ENCODE results near the gene ZNF33B. TPM values are rescaled to one million over a fixed set of nuclear protein-coding genes. Genes with fewer than 3 reads are reported as not detected.

The ZNF33B gene
- total RNA-seq, 4 donors from 2014 or later, result 14.7 to 35.9 (median 17.8) TPM

DNA sequence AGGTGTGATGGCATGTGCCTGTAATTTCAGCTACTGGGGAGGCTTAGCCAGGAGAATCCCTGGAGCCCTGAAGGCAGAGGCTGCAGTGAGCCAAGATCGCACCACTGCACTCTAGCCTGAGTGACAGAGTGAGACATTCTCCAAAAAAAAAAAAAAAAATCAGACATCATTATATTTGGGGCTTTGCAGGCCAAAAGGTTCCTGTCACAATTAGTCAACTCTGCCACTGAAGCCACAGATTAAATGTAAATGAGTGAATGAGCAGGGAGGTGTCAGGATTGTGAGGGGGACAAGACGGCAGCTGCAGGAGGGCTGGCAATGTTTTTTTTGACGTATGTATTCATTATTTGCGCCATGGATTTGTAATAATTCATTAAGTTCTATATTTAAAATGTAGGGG lies 3.3 kb downstream of the ZNF33B start:
- no peak for TF ChIP-seq POLR2A (IDR thresholded peaks at IDR 0.05)
- TF ChIP-seq, protein P1, sequence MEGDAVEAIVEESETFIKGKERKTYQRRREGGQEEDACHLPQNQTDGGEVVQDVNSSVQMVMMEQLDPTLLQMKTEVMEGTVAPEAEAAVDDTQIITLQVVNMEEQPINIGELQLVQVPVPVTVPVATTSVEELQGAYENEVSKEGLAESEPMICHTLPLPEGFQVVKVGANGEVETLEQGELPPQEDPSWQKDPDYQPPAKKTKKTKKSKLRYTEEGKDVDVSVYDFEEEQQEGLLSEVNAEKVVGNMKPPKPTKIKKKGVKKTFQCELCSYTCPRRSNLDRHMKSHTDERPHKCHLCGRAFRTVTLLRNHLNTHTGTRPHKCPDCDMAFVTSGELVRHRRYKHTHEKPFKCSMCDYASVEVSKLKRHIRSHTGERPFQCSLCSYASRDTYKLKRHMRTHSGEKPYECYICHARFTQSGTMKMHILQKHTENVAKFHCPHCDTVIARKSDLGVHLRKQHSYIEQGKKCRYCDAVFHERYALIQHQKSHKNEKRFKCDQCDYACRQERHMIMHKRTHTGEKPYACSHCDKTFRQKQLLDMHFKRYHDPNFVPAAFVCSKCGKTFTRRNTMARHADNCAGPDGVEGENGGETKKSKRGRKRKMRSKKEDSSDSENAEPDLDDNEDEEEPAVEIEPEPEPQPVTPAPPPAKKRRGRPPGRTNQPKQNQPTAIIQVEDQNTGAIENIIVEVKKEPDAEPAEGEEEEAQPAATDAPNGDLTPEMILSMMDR (IDR thresholded peaks at IDR 0.05), result no peak

DNA sequence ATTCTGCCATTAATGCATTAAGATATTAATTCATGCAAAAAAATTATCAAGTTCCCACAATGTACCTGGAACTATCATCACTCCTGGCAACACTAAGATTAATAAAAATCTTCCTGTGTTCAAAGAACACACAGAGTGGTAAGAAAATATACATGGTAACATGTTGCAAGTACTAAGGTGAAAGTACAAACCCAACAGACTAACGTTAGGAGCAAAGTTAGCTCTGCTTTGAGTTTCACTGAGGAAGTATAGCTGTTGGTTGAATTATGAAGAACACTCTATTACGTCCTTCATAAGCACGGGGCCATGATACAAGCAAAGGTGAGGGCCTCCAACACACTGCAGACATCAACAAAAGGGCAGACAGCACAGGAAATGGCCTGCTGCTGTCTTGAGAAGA lies 5.8 kb downstream of the ZNF33B start:
- WGBS, 2 donors, result 86 to 95% methylated on average over 3 of the region's 3 CpGs
- intact Hi-C loops (cut with DNase I; ENCODE audit: low total_unique reads), result no loop called here
- no peak for DNase-seq (ENCODE audit: low spot score in 2 of 2)
- TF ChIP-seq, protein P1 (IDR thresholded peaks at IDR 0.05), result no peak
- TF ChIP-seq POLR2A (IDR thresholded peaks at IDR 0.05), result no peak
- no peak overlapping the region for H3K4me3 ChIP-seq (ENCODE audit: low read depth, poor library complexity, severe bottlenecking)

More for the DNA sequence above, 3.3 kb downstream of the ZNF33B start:
- no peak overlapping the region for H3K4me3 ChIP-seq (ENCODE audit: low read depth, poor library complexity, severe bottlenecking)
- no peak for DNase-seq (ENCODE audit: low spot score in 2 of 2)
- WGBS, 2 donors, result 86 to 94% methylated on average over 4 of the region's 4 CpGs
- intact Hi-C loops (cut with DNase I; ENCODE audit: low total_unique reads), result no loop called here

DNA sequence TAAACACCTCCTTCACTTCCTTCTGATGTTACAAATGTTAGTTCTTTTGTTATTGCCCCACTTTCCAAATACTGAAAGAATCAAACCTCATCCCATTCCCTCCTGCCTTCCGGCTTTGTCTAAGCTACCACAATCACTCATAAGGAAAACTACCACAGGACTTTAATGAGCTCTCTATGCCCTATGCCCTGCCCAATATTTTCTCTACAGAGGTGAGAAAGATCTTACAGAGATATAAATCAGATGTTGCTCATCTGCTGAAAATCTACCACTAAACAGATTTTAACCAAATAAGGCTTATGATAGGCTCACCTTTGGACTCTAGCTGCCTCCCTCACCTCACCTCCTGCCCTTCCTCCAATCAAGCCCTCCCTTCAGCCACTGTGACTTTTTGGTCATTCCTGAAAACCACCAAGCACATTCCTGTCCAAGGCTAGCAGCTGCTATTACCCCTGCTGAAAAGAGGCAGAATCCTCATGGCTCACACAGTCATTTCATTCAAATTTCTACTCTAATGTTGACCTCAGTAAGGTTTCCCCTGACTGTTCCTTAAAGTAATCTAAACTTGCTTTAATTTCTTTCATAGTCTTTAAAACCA lies 7.7 kb downstream of the ZNF33B start:
- WGBS, 2 donors, result 90 to 97% methylated on average over 1 of the region's 1 CpG
- no peak overlapping the region for H3K4me3 ChIP-seq (ENCODE audit: low read depth, poor library complexity, severe bottlenecking)
- no peak for DNase-seq (ENCODE audit: low spot score in 2 of 2)
- TF ChIP-seq, protein P1 (IDR thresholded peaks at IDR 0.05), result no peak
- TF ChIP-seq POLR2A (IDR thresholded peaks at IDR 0.05), result no peak
- intact Hi-C loops (cut with DNase I; ENCODE audit: low total_unique reads), result no loop called here

DNA sequence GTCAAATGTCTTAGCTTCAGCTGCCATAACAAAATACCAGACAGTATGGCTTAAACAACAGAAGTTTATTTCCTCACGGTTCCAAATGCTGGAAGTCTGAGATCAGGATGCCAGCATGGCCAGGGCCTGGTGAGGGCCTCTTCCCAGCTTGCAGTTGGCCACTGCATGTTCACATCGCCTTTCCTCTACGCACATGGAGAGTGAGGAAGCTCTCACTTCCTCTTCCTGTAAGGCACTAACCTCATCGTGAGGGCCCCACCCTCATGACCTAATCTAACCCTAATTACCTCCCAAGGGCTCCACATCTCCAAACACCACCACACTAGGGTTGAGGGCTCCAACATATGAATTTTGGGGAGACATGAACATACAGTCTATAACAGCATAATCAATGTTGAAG lies 14.4 kb downstream of the ZNF33B start:
- intact Hi-C loops (cut with DNase I; ENCODE audit: low total_unique reads), result no loop called here
- WGBS, 2 donors, result 73 to 85% methylated on average over 4 of the region's 4 CpGs
- no peak overlapping the region for H3K4me3 ChIP-seq (ENCODE audit: low read depth, poor library complexity, severe bottlenecking)
- no peak for DNase-seq (ENCODE audit: low spot score in 2 of 2)
- TF ChIP-seq, protein P1 (IDR thresholded peaks at IDR 0.05), result no peak
- no peak for TF ChIP-seq POLR2A (IDR thresholded peaks at IDR 0.05)

DNA sequence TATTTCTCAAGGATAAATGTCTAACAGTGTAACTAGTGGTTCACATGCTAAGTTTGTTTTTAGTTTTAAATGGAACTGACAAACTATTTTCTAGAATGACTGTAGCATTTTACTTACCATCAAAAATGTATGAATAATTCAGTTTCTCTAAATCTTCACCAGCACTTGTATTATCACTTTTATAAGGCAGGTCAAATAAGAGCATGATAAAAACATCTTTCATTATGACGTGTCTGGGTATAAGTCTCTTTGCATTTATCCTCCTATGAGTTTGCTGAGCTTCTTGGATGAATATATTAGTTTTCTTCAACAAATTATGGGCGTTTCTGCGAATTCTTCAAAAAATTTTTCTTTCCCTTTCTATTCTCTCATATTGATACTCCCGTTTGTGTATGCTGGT lies 19.9 kb downstream of the ZNF33B start:
- TF ChIP-seq POLR2A (IDR thresholded peaks at IDR 0.05), result no peak
- TF ChIP-seq, protein P1 (IDR thresholded peaks at IDR 0.05), result no peak
- intact Hi-C loops (cut with DNase I; ENCODE audit: low total_unique reads), result no loop called here
- 93 to 95% methylated on average over 4 of the region's 4 CpGs for WGBS, 2 donors
- H3K4me3 ChIP-seq (ENCODE audit: low read depth, poor library complexity, severe bottlenecking), result no peak overlapping the region
- no peak for DNase-seq (ENCODE audit: low spot score in 2 of 2)

DNA sequence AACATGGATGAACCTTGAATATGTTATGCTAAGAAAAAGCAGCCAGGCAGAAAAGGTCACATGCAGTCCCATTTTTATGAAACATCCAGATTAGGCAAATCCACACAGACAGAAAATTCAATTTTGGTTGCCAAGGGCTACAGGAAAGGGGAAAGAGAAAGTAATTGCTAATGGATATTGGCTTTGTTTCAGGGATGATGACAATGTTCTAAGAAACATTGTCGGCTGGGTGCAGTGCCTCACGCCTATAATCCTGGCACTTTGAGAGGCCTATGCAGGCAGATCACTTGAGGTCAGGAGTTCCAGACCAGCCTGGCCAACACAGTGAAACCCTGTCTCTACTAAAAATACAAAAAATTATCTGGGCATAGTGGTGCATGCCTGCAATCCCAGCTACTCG lies 23.0 kb downstream of the ZNF33B start:
- WGBS, 2 donors, result 56 to 57% methylated on average over 3 of the region's 3 CpGs

More for the DNA sequence above, 23.0 kb downstream of the ZNF33B start:
- intact Hi-C loops (cut with DNase I; ENCODE audit: low total_unique reads), result no loop called here
- no peak for TF ChIP-seq POLR2A (IDR thresholded peaks at IDR 0.05)
- TF ChIP-seq, protein P1 (IDR thresholded peaks at IDR 0.05), result no peak
- no peak overlapping the region for H3K4me3 ChIP-seq (ENCODE audit: low read depth, poor library complexity, severe bottlenecking)
- DNase-seq (ENCODE audit: low spot score in 2 of 2), result no peak

Measured in lower leg skin (tissue), 4 donors.